Osteocyte (in vitro differentiated cells): Measurements from ENCODE around the gene HIVEP3. TPM values are rescaled to one million over a fixed set of nuclear protein-coding genes. Genes with fewer than 3 reads are reported as not detected.

Source experiments
- DNase-seq: peaks from one replicate; pipeline ENCODE4 v3.0.0; 2021; ENCODE audit warnings: mixed read lengths; ENCODE audit not compliant: unreplicated experiment; ENCODE audit errors: extremely low spot score
- H3K27ac Mint-ChIP-seq: one replicate; pipeline ENCODE4 v1.8.0; 2021; ENCODE audit warnings: mild to moderate bottlenecking, mixed read lengths; ENCODE audit not compliant: unreplicated experiment
- H3K27me3 Mint-ChIP-seq: one replicate; pipeline ENCODE4 v1.8.0; 2021; ENCODE audit warnings: mixed read lengths; ENCODE audit not compliant: unreplicated experiment
- H3K36me3 Mint-ChIP-seq: one replicate; pipeline ENCODE4 v1.8.0; 2021; ENCODE audit warnings: mixed read lengths; ENCODE audit not compliant: unreplicated experiment
- H3K4me1 Mint-ChIP-seq: one replicate; pipeline ENCODE4 v1.8.0; 2021; ENCODE audit warnings: mixed read lengths; ENCODE audit not compliant: unreplicated experiment
- H3K4me3 Mint-ChIP-seq: one replicate; pipeline ENCODE4 v1.8.0; 2021; ENCODE audit warnings: mild to moderate bottlenecking, moderate library complexity, mixed read lengths; ENCODE audit not compliant: unreplicated experiment
- H3K9me3 Mint-ChIP-seq: one replicate; pipeline ENCODE4 v1.8.0; 2021; ENCODE audit warnings: mixed read lengths; ENCODE audit not compliant: unreplicated experiment
- total RNA-seq: library from RNA; stranded (reverse); gene quantifications from 2 replicates; pipeline ENCODE4 v1.2.1, GENCODE V29; 2021
- TF ChIP-seq, protein P1 (sequence below): fragments of 200-600 bp; sonication (generic); IDR thresholded peaks from 2 replicates; pipeline ENCODE4 v1.5.0; 2021; ENCODE audit warnings: antibody characterized with exemption, mild to moderate bottlenecking, moderate library complexity

HIVEP3 gene
- total RNA-seq, 1 donor from 2014 or later: 0.97 TPM

DNA sequence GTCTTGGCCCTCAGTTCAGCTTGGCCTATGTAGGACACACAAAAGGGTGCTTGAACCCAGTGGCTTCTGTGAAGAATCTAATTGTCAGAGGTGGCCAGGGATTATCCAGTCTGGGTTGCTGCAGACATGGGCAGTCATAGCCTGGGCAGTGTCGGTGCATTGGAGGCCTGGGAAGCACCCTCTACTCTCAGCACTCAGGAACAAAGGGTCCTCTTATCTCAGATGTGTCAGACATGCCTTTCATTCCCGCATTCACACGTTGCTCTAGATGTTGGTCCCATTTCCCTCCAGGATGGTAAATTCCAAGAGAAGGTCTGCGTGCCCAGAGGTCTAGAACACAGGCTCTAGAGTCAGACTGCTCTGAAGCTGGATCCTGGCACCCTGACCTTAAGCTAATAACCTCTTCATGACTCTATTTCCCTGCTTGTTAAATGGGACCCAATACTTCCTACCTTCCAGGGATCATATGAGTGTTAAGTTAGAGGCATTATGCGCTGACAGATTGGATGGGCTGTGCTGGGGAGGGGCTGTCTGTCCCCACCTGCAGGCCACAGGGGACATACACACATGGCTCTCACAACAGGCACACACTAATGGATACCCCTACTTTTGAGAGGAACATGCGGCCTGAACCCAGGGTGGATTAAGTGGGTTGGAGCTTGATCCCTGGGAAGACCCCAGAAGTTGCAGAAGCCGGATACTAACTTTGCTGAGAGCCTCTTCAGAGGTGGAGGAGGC is 417.8 kb downstream of the HIVEP3 start:
- no peak for DNase-seq
- Mint-ChIP-seq H3K27ac (no peak overlapping the region), H3K36me3 (no peaks in the 10 kb centered on the region), H3K9me3 (no peaks in the 10 kb centered on the region), H3K4me3 (no peak overlapping the region), H3K4me1 (peaks cover 43% of the 10 kb centered on the region), H3K27me3 (no peaks in the 10 kb centered on the region)
- TF ChIP-seq, protein P1, sequence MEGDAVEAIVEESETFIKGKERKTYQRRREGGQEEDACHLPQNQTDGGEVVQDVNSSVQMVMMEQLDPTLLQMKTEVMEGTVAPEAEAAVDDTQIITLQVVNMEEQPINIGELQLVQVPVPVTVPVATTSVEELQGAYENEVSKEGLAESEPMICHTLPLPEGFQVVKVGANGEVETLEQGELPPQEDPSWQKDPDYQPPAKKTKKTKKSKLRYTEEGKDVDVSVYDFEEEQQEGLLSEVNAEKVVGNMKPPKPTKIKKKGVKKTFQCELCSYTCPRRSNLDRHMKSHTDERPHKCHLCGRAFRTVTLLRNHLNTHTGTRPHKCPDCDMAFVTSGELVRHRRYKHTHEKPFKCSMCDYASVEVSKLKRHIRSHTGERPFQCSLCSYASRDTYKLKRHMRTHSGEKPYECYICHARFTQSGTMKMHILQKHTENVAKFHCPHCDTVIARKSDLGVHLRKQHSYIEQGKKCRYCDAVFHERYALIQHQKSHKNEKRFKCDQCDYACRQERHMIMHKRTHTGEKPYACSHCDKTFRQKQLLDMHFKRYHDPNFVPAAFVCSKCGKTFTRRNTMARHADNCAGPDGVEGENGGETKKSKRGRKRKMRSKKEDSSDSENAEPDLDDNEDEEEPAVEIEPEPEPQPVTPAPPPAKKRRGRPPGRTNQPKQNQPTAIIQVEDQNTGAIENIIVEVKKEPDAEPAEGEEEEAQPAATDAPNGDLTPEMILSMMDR: no peak

DNA sequence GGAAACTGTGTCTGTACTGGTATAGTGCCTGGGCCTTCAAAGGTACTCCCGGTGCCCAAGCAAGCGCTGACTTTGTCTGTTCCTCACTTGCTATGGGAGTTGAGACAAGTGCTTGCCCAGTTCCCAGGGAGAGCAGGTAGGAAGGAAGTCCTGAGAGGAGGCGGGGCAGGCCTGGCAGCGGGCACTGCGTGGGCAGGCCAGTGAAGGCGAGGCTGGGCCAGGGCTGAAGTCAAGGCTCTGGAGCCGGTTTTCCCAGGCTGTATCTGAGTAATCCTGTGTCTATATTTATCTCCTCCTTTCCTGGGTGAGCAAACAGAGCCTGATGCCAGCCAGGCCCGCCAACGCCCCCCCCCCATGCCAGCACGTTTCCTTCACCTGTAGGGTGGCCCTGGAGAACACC is 418.3 kb downstream of the HIVEP3 start:
- Mint-ChIP-seq H3K27me3 (no peaks in the 10 kb centered on the region), H3K4me3 (no peak overlapping the region), H3K4me1 (peaks cover 49% of the 10 kb centered on the region), H3K27ac (no peak overlapping the region), H3K9me3 (no peaks in the 10 kb centered on the region), H3K36me3 (no peaks in the 10 kb centered on the region)
- TF ChIP-seq, protein P1: no peak
- DNase-seq: no peak

DNA sequence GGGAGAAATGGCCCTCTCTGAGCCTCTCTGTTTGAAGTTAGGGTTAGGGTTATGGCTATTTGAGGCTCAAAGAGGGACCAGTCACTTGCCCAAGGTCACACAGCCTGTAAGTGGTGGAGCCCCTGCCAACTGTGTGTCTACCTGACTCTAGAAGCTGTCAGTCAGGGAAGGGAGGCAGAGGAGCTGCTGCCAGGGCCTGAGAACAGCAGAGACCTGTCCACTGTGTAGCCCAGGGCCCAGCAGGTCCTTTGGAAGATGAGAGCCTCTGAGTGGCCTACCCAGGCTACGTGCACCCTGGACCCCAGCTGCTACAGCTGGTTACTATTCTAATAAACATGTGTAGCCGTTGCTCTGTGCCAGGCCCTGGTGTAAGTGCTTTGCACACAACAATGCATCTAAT is 419.1 kb downstream of the HIVEP3 start:
- Mint-ChIP-seq H3K4me3 (no peak overlapping the region), H3K36me3 (no peaks in the 10 kb centered on the region), H3K27me3 (no peaks in the 10 kb centered on the region), H3K9me3 (no peaks in the 10 kb centered on the region), H3K4me1 (peaks cover 51% of the 10 kb centered on the region), H3K27ac (no peak overlapping the region)
- DNase-seq: no peak
- TF ChIP-seq, protein P1: no peak

DNA sequence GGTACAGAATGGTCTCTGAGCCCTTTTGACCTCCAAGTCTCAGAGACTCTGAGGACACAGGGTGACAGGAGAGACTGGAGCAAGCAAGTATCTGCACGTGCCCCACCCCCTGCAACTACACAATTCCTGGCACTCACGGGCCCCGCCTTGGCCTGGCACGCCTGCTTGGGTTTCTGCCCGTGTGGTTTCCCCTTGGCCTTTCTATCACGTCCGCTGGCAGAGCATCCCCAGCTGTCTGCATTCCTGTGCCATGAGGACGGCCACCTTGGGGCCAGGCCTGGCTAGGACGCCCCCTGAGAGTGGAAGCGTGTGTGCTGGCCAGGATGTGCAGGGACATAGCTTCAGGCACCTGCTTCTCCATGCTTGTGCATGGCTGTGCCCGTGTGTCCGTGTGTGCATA is 419.9 kb downstream of the HIVEP3 start:
- no peaks in the 10 kb centered on the region for H3K27me3 Mint-ChIP-seq
- H3K4me1 Mint-ChIP-seq: peaks cover 46% of the 10 kb centered on the region
- H3K36me3 Mint-ChIP-seq: no peaks in the 10 kb centered on the region
- no peak overlapping the region for H3K4me3 Mint-ChIP-seq
- no peak overlapping the region for H3K27ac Mint-ChIP-seq
- no peaks in the 10 kb centered on the region for H3K9me3 Mint-ChIP-seq
- TF ChIP-seq, protein P1: no peak
- no peak for DNase-seq

DNA sequence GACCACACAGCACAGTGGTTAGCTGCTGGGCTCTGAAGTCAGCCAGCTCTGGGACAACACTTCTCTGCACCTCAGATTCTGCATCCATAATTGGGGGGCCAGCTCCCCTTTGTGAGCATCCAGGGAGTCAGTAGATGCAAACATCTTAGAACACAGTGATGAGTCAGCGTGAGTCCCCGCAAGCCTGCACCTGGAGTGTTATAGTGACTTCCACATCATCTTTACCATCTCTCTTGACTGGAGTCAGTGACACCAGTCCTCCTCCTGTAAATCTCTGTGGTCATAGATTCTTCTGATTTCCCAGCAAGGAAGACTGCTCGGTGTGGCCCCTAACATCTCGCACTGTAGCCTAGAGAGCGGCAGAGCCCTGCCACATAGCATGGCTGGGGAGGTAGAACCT is 420.3 kb downstream of the HIVEP3 start:
- H3K27me3 Mint-ChIP-seq: no peaks in the 10 kb centered on the region
- DNase-seq: no peak
- no peaks in the 10 kb centered on the region for H3K9me3 Mint-ChIP-seq
- H3K27ac Mint-ChIP-seq: no peak overlapping the region
- H3K4me3 Mint-ChIP-seq: no peak overlapping the region
- H3K4me1 Mint-ChIP-seq: peaks cover 42% of the 10 kb centered on the region
- TF ChIP-seq, protein P1: no peak
- no peaks in the 10 kb centered on the region for H3K36me3 Mint-ChIP-seq
